Measurements from ENCODE around the gene RCBTB2.

Gene RCBTB2

GRCh38 chr13:48562296-48563066 is 29.6 kb upstream of the RCBTB2 start:
- DNase-seq, result peak; percentile 75

GRCh38 chr13:48561466-48562235 is 28.8 kb upstream of the RCBTB2 start:
- DNase-seq, result no peak

GRCh38 chr13:48560657-48561337 is 27.9 kb upstream of the RCBTB2 start:
- DNase-seq, result no peak

- no peak for DNase-seq
Measured at GRCh38 chr13:48559638-48560320, 26.9 kb upstream of the RCBTB2 start.

- DNase-seq, result no peak
Measured at GRCh38 chr13:48556817-48557216, 23.9 kb upstream of the RCBTB2 start.

- no peak for DNase-seq
Measured at GRCh38 chr13:48555441-48555840, 22.6 kb upstream of the RCBTB2 start.

- DNase-seq, result no peak
Measured at GRCh38 chr13:48551329-48551728, 18.4 kb upstream of the RCBTB2 start.

- DNase-seq, result no peak
Measured at GRCh38 chr13:48549658-48550057, 16.8 kb upstream of the RCBTB2 start.

GRCh38 chr13:48547663-48548092 is 14.8 kb upstream of the RCBTB2 start:
- DNase-seq, result no peak

GRCh38 chr13:48545608-48546007 is 12.7 kb upstream of the RCBTB2 start:
- DNase-seq, result no peak

GRCh38 chr13:48542581-48543341 is 9.9 kb upstream of the RCBTB2 start:
- DNase-seq, result no peak

GRCh38 chr13:48542138-48542537 is 9.3 kb upstream of the RCBTB2 start:
- DNase-seq, result no peak

GRCh38 chr13:48539550-48539949 is 6.7 kb upstream of the RCBTB2 start:
- no peak for DNase-seq

- no peak for DNase-seq
Measured at GRCh38 chr13:48536621-48537250, 3.9 kb upstream of the RCBTB2 start.

GRCh38 chr13:48535766-48536165 is 2.9 kb upstream of the RCBTB2 start:
- no peak for DNase-seq

- DNase-seq, result no peak
Measured at GRCh38 chr13:48534911-48535501, 2.1 kb upstream of the RCBTB2 start.

GRCh38 chr13:48533961-48534600 is 1.2 kb upstream of the RCBTB2 start:
- no peak for DNase-seq

GRCh38 chr13:48532256-48532505 is 699 bp downstream of the RCBTB2 start:
- DNase-seq, result no peak

GRCh38 chr13:48531416-48532255 is 1.2 kb downstream of the RCBTB2 start:
- DNase-seq, result peak; percentile 8

GRCh38 chr13:48530833-48531232 is 2.0 kb downstream of the RCBTB2 start:
- DNase-seq, result no peak
